Left ventricle myocardium inferior (tissue), 1 donor: ENCODE results near the gene AKAP10. TPM values are rescaled to one million over a fixed set of nuclear protein-coding genes. Genes with fewer than 3 reads are reported as not detected.

Experiments
- DNase-seq: peaks from one replicate; pipeline ENCODE4 v3.0.0-alpha.2; 2020
- H3K27ac ChIP-seq: fragments of 200-600 bp; replicated peaks from 2 replicates; pipeline ENCODE4 v1.8.0; 2021
- H3K27me3 ChIP-seq: fragments of 200-600 bp; 2 replicates; pipeline ENCODE4 v1.8.0; 2021; ENCODE audit warnings: low read depth
- H3K36me3 ChIP-seq: fragments of 200-600 bp; 2 replicates; pipeline ENCODE4 v1.8.0; 2021
- H3K4me1 ChIP-seq: fragments of 200-600 bp; 2 replicates; pipeline ENCODE4 v1.8.0; 2021
- H3K4me3 ChIP-seq: fragments of 200-600 bp; 2 replicates; pipeline ENCODE4 v1.8.0; 2021; ENCODE audit warnings: mild to moderate bottlenecking, moderate library complexity
- H3K9me3 ChIP-seq: fragments of 200-600 bp; replicated peaks from 2 replicates; pipeline ENCODE4 v1.8.0; 2021
- intact Hi-C: fragments of 100-400 bp; cut with micrococcal nuclease; formaldehyde crosslinking; loops from one replicate; pipeline ENCODE4 v1.11.0; 2022
- total RNA-seq: library from RNA; stranded (reverse); fragmentation: NEBNext Ultra II Directional; extraction: Animal tissue kit (Norgen Biotek cat#: 25700); gene quantifications from one replicate; pipeline ENCODE4 v1.2.1, GENCODE V29; 2021
- TF ChIP-seq, protein P1 (sequence below): fragments of 200-600 bp; IDR thresholded peaks from 2 replicates; pipeline ENCODE4 v1.8.0; 2021; ENCODE audit warnings: antibody characterized with exemption, mild to moderate bottlenecking, borderline replicate concordance
- donor health status: DM: no; HTN: yes; CAD: no; lungs with severe emphysema.

The AKAP10 gene
- total RNA-seq, 1 donor from 2014 or later, result 12.9 TPM

DNA sequence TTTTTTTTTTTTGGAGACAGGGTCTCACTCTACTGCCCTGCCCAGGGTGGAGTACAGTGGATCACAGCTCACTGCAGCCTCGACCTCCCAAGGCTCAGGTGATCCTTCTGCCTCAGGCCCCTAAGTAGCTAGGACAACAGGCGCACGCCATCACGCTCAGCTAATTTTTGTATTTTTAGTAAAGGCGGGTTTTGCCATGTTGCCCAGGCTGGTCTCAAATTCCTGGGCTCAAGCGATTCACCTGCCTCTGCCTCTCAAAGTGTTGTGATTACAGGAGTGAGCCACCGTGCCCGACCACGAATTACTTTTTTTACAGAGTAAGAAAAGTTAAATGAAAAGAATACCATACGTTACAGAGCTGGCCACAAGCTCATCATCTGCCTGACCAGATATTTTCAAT is 38.9 kb downstream of the AKAP10 start:
- H3K4me3 ChIP-seq, result no peak overlapping the region
- no peak for DNase-seq
- H3K9me3 ChIP-seq, result no peaks in the 10 kb centered on the region
- no peaks in the 10 kb centered on the region for H3K27me3 ChIP-seq
- H3K4me1 ChIP-seq, result peaks cover 22% of the 10 kb centered on the region
- intact Hi-C loops, result no loop called here
- H3K27ac ChIP-seq, result no peak overlapping the region
- TF ChIP-seq, protein P1, sequence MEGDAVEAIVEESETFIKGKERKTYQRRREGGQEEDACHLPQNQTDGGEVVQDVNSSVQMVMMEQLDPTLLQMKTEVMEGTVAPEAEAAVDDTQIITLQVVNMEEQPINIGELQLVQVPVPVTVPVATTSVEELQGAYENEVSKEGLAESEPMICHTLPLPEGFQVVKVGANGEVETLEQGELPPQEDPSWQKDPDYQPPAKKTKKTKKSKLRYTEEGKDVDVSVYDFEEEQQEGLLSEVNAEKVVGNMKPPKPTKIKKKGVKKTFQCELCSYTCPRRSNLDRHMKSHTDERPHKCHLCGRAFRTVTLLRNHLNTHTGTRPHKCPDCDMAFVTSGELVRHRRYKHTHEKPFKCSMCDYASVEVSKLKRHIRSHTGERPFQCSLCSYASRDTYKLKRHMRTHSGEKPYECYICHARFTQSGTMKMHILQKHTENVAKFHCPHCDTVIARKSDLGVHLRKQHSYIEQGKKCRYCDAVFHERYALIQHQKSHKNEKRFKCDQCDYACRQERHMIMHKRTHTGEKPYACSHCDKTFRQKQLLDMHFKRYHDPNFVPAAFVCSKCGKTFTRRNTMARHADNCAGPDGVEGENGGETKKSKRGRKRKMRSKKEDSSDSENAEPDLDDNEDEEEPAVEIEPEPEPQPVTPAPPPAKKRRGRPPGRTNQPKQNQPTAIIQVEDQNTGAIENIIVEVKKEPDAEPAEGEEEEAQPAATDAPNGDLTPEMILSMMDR, result no peak
- H3K36me3 ChIP-seq, result peaks cover 65% of the 10 kb centered on the region

DNA sequence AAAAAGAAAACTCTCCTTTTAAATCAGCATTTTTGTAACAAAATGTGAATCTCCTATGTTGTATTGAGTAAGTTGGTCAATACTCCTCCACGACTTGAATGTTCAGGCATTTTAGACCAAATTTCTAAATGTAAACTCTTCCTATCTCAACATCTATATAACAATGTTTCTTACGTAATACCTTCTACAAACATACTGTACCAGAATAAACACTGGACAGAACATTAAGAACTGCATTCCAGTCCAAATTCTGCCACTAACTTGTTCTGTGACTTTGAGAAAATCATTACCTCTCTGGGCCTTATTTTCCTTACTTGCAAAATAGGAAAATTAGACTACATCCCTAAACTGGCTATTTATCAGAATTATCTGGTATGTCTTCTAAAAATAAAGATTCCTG is 40.1 kb downstream of the AKAP10 start:
- Histone ChIP-seq H3K9me3 (no peaks in the 10 kb centered on the region), H3K4me3 (no peak overlapping the region), H3K27me3 (no peaks in the 10 kb centered on the region), H3K4me1 (peaks cover 22% of the 10 kb centered on the region), H3K27ac (no peak overlapping the region), H3K36me3 (peaks cover 68% of the 10 kb centered on the region)
- intact Hi-C loops, result no loop called here
- no peak for DNase-seq
- TF ChIP-seq, protein P1, result no peak

DNA sequence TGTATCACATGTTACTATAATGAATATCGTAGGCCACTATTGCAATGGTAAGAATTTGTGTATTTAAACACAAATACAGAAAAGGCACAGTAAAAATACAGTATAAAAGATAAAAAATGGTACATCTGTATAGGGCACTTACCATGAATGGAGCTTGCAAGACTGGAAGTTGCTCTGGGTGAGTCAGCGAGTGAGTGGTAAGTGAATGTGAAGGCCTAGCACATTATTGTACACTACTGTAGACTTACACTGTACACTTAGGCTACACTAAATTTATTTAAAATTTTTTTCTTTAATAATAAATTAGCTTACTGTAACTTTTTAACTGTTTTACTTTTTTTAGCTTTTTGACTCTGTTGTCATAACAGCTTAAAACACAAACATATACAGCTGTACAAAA is 42.5 kb downstream of the AKAP10 start:
- peaks cover under 1% of the 10 kb centered on the region for H3K4me1 ChIP-seq
- TF ChIP-seq, protein P1, result no peak
- no peak for DNase-seq
- intact Hi-C loops, result no loop called here
- no peaks in the 10 kb centered on the region for H3K27me3 ChIP-seq
- no peak overlapping the region for H3K27ac ChIP-seq
- no peak overlapping the region for H3K4me3 ChIP-seq
- H3K9me3 ChIP-seq, result no peaks in the 10 kb centered on the region
- H3K36me3 ChIP-seq, result peaks cover 92% of the 10 kb centered on the region

DNA sequence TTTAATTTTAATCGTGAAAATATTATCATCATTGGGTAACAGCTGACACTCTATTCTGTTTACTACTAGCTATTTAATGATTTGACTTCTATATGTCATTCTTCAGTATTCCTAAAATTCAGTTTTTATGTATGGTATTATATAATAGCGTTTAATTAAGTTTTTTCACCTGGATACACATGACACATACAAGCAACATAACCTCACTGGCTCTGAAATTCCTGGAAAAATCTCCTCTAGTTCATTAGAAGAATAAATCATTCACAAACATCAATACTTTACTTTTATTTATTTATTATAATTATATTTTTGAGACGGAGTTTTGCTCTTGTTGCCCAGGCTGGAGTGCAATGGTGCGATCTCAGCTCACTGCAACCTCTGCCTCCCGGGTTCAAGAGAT is 44.0 kb downstream of the AKAP10 start:
- intact Hi-C loops, result no loop called here
- H3K4me1 ChIP-seq, result no peaks in the 10 kb centered on the region
- H3K9me3 ChIP-seq, result no peaks in the 10 kb centered on the region
- H3K36me3 ChIP-seq, result peaks cover 93% of the 10 kb centered on the region
- no peak overlapping the region for H3K4me3 ChIP-seq
- TF ChIP-seq, protein P1, result no peak
- H3K27ac ChIP-seq, result no peak overlapping the region
- no peak for DNase-seq
- H3K27me3 ChIP-seq, result no peaks in the 10 kb centered on the region

DNA sequence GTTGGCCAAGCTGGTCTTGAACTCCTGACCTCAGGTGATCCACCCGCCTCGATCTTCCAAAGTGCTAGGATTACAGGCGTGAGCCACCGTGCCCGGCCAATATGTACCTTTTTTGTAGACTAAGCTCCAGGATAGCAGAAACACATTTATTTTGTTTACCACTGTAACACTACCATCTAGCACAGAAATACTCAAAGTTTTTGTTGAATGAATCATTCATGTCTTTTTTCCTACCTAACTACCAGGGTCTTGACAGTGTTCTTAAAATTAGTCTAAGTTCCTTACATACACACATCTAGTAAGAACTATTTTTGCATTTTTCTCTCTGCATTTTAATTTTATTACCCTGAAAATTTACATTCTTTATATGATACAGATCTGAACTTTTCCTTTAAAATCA is 44.4 kb downstream of the AKAP10 start:
- TF ChIP-seq, protein P1, result no peak
- Histone ChIP-seq H3K27ac (no peak overlapping the region), H3K36me3 (peaks cover 93% of the 10 kb centered on the region), H3K9me3 (no peaks in the 10 kb centered on the region), H3K4me3 (no peak overlapping the region), H3K27me3 (no peaks in the 10 kb centered on the region), H3K4me1 (no peaks in the 10 kb centered on the region)
- intact Hi-C loops, result no loop called here
- no peak for DNase-seq

DNA sequence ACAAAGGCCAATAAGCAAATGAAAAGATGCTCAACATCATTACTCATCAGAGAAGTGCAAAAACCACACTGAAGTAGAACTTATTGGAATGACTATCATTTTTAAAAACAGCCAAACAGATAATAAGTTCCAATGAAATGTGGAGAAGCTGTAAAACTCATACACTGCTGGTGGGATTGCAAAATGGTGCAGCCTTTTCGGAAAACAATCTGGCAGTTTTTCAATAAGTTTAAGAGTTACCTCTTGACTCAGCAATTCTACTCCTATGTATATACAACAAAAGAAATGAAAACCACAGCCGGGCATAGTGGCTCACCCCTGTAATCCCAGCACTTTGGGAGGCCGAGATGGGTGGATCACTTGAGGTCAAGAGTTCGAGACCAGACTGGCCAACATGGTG is 49.3 kb downstream of the AKAP10 start:
- no peak for DNase-seq
- H3K27ac ChIP-seq, result no peak overlapping the region
- H3K4me3 ChIP-seq, result no peak overlapping the region
- H3K36me3 ChIP-seq, result peaks cover 91% of the 10 kb centered on the region
- H3K27me3 ChIP-seq, result no peaks in the 10 kb centered on the region
- intact Hi-C loops, result no loop called here
- TF ChIP-seq, protein P1, result no peak
- no peaks in the 10 kb centered on the region for H3K4me1 ChIP-seq
- no peaks in the 10 kb centered on the region for H3K9me3 ChIP-seq
